Activated T-helper 1 cell treated with anti-CD3 and anti-CD28 coated beads, Interleukin-12 subunit alpha, Interleukin-12 subunit beta, Interleukin-2, Interleukin-4 antibody, amounts not matched to agents 30 ng/mL and 10 ng/mL and 1 ng/mL, durations not matched to agents 14 hours and 24 hours and 36 hours (primary cell): ENCODE data around the gene YY1AP1. TPM values are rescaled to one million over a fixed set of nuclear protein-coding genes. Genes with fewer than 3 reads are reported as not detected.
"Not testable (repeated sequence)": the region's sequence is repeated elsewhere in the genome, so short reads cannot be mapped to it uniquely, and the experiment has no call there.

ENCODE experiments used
- DNase-seq: peaks from one replicate; pipeline ENCODE4 v3.0.0; 2021; ENCODE audit warnings: low spot score
- H3K27ac Mint-ChIP-seq: one replicate; pipeline ENCODE4 v1.8.0; 2021; ENCODE audit warnings: mild to moderate bottlenecking, mixed read lengths
- H3K27me3 Mint-ChIP-seq: one replicate; pipeline ENCODE4 v1.8.0; 2022; ENCODE audit warnings: mild to moderate bottlenecking, moderate library complexity, mixed read lengths; ENCODE audit not compliant: insufficient read depth
- H3K36me3 Mint-ChIP-seq: one replicate; pipeline ENCODE4 v1.8.0; 2021; ENCODE audit warnings: low read depth, mixed read lengths
- H3K4me1 Mint-ChIP-seq: one replicate; pipeline ENCODE4 v1.8.0; 2021; ENCODE audit warnings: low read depth, mixed read lengths
- H3K4me3 Mint-ChIP-seq: one replicate; pipeline ENCODE4 v1.8.0; 2021; ENCODE audit warnings: mild to moderate bottlenecking, moderate library complexity, mixed read lengths
- H3K9me3 Mint-ChIP-seq: one replicate; pipeline ENCODE4 v1.8.0; 2021; ENCODE audit warnings: mixed read lengths
- intact Hi-C: fragments of 100-400 bp; cut with micrococcal nuclease; formaldehyde crosslinking; loops from one replicate; pipeline ENCODE4 v1.15.1; 2024
- total RNA-seq: library from RNA; stranded (reverse); gene quantifications from 2 replicates; pipeline ENCODE4 v1.2.3, GENCODE V29; 2022

Gene YY1AP1
- total RNA-seq, 1 donor from 2014 or later = 62.2 TPM

DNA sequence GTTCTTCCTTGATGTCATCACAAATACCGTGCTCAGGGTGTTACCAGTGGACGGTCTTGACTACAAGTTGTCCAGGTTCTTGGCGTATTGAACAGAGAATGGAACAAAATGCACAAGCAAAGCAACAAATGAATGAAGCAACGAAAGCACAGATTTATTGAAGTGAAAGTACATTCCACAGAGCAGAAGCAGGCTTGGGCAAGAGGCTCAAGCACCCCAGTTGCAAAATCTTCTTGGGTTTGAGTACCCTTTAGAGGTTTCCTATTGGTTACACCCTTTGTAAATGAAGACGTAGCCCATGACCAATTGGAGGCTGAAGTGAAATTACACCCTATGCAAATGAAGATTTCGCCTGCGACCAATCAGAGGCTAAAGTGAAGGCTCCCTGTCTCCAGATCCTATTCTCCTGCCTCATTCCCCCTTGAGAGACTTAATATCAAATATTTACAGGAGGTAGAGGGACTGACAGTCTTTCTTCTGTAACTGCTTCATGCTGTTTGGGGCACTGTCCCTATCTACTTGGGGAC, 38.3 kb downstream of the YY1AP1 start:
- Mint-ChIP-seq H3K36me3 (no peaks in the 10 kb centered on the region), H3K4me1 (no peaks in the 10 kb centered on the region), H3K27me3 (peaks cover 3% of the 10 kb centered on the region), H3K27ac (no peak overlapping the region), H3K4me3 (no peak overlapping the region), H3K9me3 (no peaks in the 10 kb centered on the region)
- intact Hi-C loops = no loop called here
- DNase-seq = no peak

GRCh38 chr1:155649676-155650075, 38.9 kb downstream of the YY1AP1 start:
- Mint-ChIP-seq H3K27ac (no peak overlapping the region), H3K9me3 (no peaks in the 10 kb centered on the region), H3K4me3 (no peak overlapping the region), H3K36me3 (no peaks in the 10 kb centered on the region), H3K27me3 (peaks cover 3% of the 10 kb centered on the region), H3K4me1 (no peaks in the 10 kb centered on the region)
- no peak for DNase-seq
- intact Hi-C loops = no loop called here

DNA sequence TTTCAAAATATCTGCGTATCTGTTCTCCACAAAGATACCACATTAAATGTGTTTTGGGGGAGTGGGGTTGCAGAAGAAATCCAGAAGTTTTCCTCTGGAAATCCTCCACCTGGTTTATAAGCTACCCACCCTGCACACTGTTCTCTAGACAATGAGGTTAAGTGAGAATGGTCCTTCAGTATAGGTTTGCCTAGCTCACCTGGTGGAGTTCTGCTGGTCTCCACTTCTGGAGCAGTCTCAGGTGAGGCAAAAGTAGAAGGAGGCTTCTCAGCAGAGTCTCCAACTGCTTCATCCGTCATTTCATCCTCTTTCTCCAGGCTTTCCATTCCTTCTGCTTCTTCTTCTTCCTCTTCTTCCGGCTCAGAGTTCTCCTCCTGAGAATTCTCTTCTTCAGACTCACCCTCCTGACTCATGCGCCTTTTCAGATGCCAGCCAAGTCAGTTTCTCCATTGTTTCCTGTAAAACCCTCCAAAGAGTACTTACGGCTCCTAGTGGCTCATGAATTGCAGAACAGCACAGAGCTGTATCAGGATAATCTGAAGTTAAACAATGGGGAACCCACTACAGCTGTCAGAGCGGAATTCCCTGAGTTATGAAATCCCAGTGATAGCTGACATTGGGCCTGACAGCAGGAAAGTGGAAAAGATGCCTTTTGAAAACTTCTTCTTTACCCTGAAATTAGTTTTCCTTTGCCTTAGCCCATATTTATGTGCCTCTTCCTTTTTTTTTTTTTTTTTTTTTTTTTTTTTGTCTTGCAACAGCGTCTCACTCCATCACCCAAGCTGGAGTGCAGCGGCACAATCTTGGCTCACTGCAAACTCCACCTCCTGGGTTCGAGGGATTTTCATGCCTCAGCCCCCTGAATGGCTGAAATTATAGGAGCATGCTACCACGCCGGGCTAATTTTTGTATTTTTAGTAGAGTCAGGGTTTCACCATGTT, 40.1 kb downstream of the YY1AP1 start:
- no peak overlapping the region for H3K4me3 Mint-ChIP-seq

DNA sequence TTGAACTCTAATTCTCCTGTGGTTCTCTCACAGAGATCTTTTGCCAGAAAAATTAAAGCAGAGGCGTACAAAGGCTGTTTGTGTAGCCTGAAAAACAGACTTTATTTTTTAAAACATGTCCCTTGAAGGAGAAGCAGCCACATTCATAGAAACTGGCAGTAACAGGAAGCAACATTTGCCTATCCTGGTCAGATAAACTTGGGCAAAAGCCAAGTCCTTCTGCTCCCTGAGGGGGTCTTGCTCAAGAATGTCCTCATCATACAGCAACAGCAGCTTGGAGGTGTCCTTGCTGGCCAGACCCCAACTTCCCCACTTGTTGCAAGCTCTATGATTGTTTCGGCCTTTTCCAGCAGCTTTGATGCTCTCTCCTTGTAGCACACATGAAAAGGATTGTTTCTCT, 42.3 kb downstream of the YY1AP1 start:
- no peaks in the 10 kb centered on the region for H3K27me3 Mint-ChIP-seq
- DNase-seq = no peak
- H3K4me1 Mint-ChIP-seq = no peaks in the 10 kb centered on the region
- H3K27ac Mint-ChIP-seq = no peak overlapping the region
- H3K4me3 Mint-ChIP-seq = no peak overlapping the region
- H3K36me3 Mint-ChIP-seq = peaks cover 3% of the 10 kb centered on the region
- intact Hi-C loops = no loop called here
- peaks cover 25% of the 10 kb centered on the region for H3K9me3 Mint-ChIP-seq

More for the DNA sequence above, 40.1 kb downstream of the YY1AP1 start:
- intact Hi-C loops = no loop called here
- H3K36me3 Mint-ChIP-seq = no peaks in the 10 kb centered on the region
- peaks cover 4% of the 10 kb centered on the region for H3K9me3 Mint-ChIP-seq
- no peaks in the 10 kb centered on the region for H3K4me1 Mint-ChIP-seq
- DNase-seq = no peak
- H3K27ac Mint-ChIP-seq = no peak overlapping the region
- H3K27me3 Mint-ChIP-seq = peaks cover 3% of the 10 kb centered on the region

DNA sequence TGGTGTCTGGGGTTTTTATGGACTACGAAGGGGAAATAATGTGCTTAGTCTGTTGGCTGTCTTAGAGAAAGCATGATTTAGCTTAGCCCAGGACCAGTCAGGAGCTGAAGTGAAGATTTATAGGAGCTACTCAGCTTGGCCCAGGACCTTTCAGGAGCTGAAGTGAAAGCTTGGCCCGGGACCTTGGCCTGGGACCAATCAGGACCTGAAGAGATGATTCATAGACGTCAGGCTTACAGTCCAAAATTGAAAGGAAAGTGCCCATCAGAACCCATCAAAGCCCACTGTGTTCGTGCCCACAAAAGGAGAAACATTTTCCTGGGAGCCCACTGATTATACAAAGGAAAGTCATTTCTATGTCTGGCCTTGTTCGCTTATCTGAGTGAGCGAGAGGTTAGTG, 42.9 kb downstream of the YY1AP1 start:
- no peak for DNase-seq
- Mint-ChIP-seq H3K9me3 (peaks cover 27% of the 10 kb centered on the region), H3K27ac (no peak overlapping the region), H3K36me3 (peaks cover 3% of the 10 kb centered on the region), H3K27me3 (no peaks in the 10 kb centered on the region), H3K4me1 (no peaks in the 10 kb centered on the region), H3K4me3 (no peak overlapping the region)
- intact Hi-C loops = no loop called here

DNA sequence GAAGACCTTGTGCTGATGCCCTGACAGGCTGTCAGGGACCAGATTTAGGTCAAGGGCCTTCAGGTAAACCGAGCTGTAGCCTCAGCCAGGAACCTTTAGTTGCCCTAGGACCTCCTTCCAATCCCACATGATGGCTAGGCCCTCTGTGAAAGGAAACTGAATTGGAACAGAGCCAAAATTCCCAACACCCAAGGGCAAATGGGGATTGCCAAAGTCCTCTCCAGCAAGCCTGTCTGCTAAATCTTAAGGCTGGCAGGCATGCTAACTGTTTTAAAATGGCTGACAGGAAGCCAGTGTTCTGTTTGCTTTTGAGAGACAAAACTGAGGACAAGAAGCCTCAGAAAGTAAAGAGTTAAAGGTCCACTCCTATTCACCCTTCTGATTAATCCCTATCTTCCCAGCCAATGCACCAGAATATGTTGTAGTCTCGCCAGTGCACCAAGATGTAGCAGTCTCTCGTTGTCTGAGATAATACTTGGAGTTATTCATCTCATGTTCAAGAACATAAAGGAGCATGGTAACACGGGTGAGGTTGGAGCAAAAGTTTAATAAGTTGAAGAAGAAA, 43.5 kb downstream of the YY1AP1 start:
- DNase-seq = no peak
- peaks cover 27% of the 10 kb centered on the region for H3K9me3 Mint-ChIP-seq
- intact Hi-C loops = no loop called here
- no peaks in the 10 kb centered on the region for H3K4me1 Mint-ChIP-seq
- no peak overlapping the region for H3K27ac Mint-ChIP-seq
- H3K27me3 Mint-ChIP-seq = no peaks in the 10 kb centered on the region
- no peak overlapping the region for H3K4me3 Mint-ChIP-seq
- peaks cover 3% of the 10 kb centered on the region for H3K36me3 Mint-ChIP-seq

DNA sequence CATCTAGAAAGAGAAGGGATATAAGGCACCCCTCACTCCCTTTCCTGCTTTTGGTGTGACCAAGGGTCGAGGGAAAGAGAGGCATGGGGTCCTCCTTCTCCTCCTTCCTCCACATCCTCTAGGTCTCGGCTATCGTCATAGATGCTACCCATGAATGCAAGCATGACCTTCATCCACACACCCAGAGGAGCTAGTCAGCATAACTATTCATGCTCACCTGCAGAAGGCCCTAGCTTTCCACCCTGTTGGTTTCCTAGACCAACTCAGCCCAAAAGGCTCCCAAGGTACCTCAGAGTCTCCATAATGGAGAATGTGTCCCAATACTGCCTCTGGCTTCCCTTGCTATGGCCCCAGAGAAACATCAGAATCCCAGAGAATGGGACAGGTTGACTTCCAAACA, 45.3 kb downstream of the YY1AP1 start:
- H3K9me3 Mint-ChIP-seq = peaks cover 27% of the 10 kb centered on the region
- H3K36me3 Mint-ChIP-seq = peaks cover 3% of the 10 kb centered on the region
- H3K27me3 Mint-ChIP-seq = no peaks in the 10 kb centered on the region
- H3K4me3 Mint-ChIP-seq = no peak overlapping the region
- no peak for DNase-seq
- intact Hi-C loops = no loop called here
- no peak overlapping the region for H3K27ac Mint-ChIP-seq
- no peaks in the 10 kb centered on the region for H3K4me1 Mint-ChIP-seq

DNA sequence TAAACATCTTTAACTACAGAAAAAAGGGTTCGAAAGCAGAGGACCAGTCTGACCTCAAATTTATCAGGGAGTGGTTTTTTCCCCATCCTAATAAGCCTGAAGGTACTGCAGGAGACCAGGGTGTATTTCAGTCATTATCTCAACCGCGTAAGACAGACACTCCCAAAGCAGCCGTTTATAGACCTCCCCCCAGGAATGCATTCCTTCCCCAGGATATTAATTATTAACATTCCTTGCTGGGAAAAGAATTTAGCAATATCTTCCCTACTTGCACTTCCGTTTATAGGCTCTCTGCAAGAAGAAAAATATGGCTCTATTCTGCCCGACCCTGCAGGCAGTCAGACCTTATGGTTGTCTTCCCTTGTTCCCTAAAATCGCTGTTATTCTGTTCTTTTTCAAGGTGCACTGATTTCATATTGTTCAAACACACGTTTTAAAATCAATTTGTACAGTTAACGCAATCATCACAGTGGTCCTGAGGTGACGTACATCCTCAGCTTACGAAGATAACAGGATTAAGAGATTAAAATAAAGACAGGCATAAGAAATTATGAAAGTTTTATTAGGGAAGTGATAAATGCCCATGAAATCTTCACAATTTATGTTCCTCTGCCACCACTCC, 45.9 kb downstream of the YY1AP1 start:
- H3K27me3 Mint-ChIP-seq, H3K27ac Mint-ChIP-seq, DNase-seq, H3K4me1 Mint-ChIP-seq, H3K36me3 Mint-ChIP-seq, intact Hi-C loops, H3K4me3 Mint-ChIP-seq: not testable (repeated sequence)
- peaks cover 27% of the 10 kb centered on the region for H3K9me3 Mint-ChIP-seq

DNA sequence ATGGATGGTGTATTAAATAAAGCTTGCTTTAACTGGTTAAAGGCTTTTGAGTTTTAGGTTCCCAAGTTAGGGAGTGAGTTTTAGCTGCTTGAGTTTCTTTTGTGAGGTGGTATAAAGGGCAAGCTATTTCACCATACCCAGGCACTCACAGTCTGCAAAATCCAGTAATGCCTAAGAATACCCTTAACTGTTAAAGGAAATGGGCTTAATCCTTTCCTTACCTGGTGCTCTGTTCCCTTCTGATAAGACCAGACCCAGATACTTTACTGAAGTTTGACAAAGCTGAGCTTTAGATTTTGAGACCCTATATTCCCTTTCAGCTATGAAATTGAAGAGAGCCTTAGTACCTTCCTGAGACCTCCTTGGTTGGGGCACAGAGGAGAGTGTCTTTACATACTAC, 48.2 kb downstream of the YY1AP1 start:
- no peak overlapping the region for H3K27ac Mint-ChIP-seq
- H3K36me3 Mint-ChIP-seq = peaks cover 7% of the 10 kb centered on the region
- intact Hi-C loops = no loop called here
- H3K4me3 Mint-ChIP-seq = no peak overlapping the region
- H3K9me3 Mint-ChIP-seq = peaks cover 27% of the 10 kb centered on the region
- H3K4me1 Mint-ChIP-seq = peaks cover 20% of the 10 kb centered on the region
- no peaks in the 10 kb centered on the region for H3K27me3 Mint-ChIP-seq
- DNase-seq = no peak

DNA sequence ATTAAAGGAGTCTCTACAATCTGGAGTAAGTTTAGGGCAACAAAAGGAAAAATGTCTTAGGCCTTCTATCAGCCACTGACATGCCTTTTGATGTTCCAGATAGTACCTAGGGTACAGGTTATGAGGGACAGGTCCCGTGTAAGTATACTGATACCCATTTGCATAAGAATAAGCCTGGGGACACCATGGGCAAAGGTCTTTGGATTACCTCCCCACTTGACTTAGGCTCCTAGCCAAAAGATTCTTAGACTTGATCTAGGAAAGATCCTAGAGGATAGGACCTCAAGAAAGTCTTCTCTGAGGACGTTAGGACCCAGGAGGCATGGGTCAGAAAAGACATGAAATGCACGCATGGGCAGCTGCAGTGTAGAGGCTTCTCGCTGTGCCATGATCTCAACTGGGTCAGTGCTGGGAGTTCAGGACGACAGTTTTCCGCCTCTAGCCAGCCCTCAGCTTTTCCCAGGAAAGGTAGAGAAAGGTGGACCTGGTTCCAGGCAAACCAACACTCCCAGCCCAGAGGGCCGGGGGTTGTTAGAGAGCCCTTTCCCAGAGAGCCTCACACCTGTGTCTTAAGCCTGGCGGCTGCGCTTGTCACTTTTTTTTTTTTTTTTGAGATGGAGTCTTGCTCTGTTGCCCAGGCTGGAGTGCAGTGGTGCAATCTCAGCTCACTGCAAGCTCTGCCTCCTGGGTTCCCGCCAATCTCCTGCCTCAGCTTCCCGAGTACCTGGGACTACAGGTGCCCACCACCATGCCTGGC, 52.0 kb downstream of the YY1AP1 start:
- no peak for DNase-seq
- Mint-ChIP-seq H3K4me1 (peaks cover 20% of the 10 kb centered on the region), H3K4me3 (peak overlapping the region; percentile 93), H3K9me3 (peaks cover 4% of the 10 kb centered on the region), H3K36me3 (peaks cover 4% of the 10 kb centered on the region), H3K27me3 (no peaks in the 10 kb centered on the region), H3K27ac (peak overlapping the region; percentile 94)
- intact Hi-C loops = loop anchor here (5.0 kb wide), 1 partner anchor 51 kb away; the partner anchor contains the start of genes DAP3 and YY1AP1

GRCh38 chr1:155626428-155626827, 62.1 kb downstream of the YY1AP1 start:
- H3K4me1 Mint-ChIP-seq, H3K4me3 Mint-ChIP-seq, H3K27ac Mint-ChIP-seq, intact Hi-C loops, H3K27me3 Mint-ChIP-seq, DNase-seq, H3K9me3 Mint-ChIP-seq, H3K36me3 Mint-ChIP-seq: not testable (repeated sequence)

DNA sequence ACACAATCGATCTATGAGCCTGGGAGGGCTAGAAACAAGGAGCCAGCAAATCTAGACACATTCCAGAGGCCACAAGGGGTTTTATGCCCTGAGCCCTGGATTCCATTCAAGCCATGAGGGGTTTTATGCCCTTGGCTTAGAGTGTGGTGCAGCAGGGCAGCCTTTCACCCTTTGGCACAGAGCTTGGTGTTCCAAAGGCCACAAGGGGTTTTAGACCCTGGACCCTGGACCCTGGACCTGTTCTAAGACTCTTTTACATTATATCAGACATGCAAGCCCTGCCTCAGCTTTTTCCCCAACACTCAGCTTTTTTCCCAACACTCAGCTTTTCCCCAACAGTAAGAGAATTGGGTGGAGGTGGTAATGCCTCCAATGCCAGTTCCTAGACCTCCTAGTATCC, 65.2 kb downstream of the YY1AP1 start:
- Mint-ChIP-seq H3K27me3 (peaks cover 5% of the 10 kb centered on the region), H3K36me3 (peaks cover 2% of the 10 kb centered on the region), H3K9me3 (no peaks in the 10 kb centered on the region), H3K4me1 (no peaks in the 10 kb centered on the region), H3K27ac (no peak overlapping the region), H3K4me3 (no peak overlapping the region)
- intact Hi-C loops = no loop called here
- DNase-seq = no peak
